ENCODE measurements around the gene ALKBH5. TPM values are rescaled to one million over a fixed set of nuclear protein-coding genes. Genes with fewer than 3 reads are reported as not detected.

ALKBH5 gene
- total RNA-seq, 1 donor from 2014 or later = 92.6 TPM

- TF ChIP-seq CTCF (IDR thresholded peaks at IDR 0.05; ENCODE audit: insufficient read depth, low read depth, low read length) (no peak), EZH2 (IDR thresholded peaks at IDR 0.05; ENCODE audit: insufficient read depth, low read length) (no peak)
- FAIRE-seq = no peak
- Histone ChIP-seq H3K79me2 (ENCODE audit: insufficient read depth, low read length) (no peaks in the 10 kb centered on the region), H3K9me3 (ENCODE audit: insufficient read depth, low read depth, low read length) (no peaks in the 10 kb centered on the region), H3K27me3 (ENCODE audit: insufficient read depth, low read length) (no peaks in the 10 kb centered on the region), H3K9ac (ENCODE audit: low read length) (no peak overlapping the region), H3K36me3 (ENCODE audit: insufficient read depth, low read length) (no peaks in the 10 kb centered on the region), H3K4me3 (ENCODE audit: insufficient read depth, low read depth, low read length) (no peak overlapping the region), H2AFZ (ENCODE audit: low read depth, low read length) (no peak overlapping the region), H3K27ac (ENCODE audit: low read depth, low read length) (no peak overlapping the region), H3K4me2 (ENCODE audit: low read length) (peak overlapping the region; percentile 25), H3K4me1 (ENCODE audit: insufficient read depth, low read length) (peaks cover 17% of the 10 kb centered on the region), H4K20me1 (ENCODE audit: insufficient read depth, low read length) (no peaks in the 10 kb centered on the region)
- Mint-ChIP-seq H3K27ac (ENCODE audit: unreplicated experiment) (no peak overlapping the region), H3K36me3 (ENCODE audit: low read depth, unreplicated experiment) (no peaks in the 10 kb centered on the region), H3K4me1 (ENCODE audit: low read depth, unreplicated experiment) (peaks cover 6% of the 10 kb centered on the region), H3K9me3 (ENCODE audit: unreplicated experiment) (no peaks in the 10 kb centered on the region), H3K27me3 (ENCODE audit: low read depth, unreplicated experiment) (no peaks in the 10 kb centered on the region), H3K4me3 (ENCODE audit: unreplicated experiment) (peak overlapping the region; percentile 31)
- DNase-seq (ENCODE audit: low read depth) = peak; percentile 59
Observed at GRCh38 chr17:18218756-18219415, 35.3 kb downstream of the ALKBH5 start.

- H3K4me3 Mint-ChIP-seq (ENCODE audit: unreplicated experiment) = no peak overlapping the region
Observed at GRCh38 chr17:18224053-18224386, 40.4 kb downstream of the ALKBH5 start.

More at GRCh38 chr17:18224053-18224386, 40.4 kb downstream of the ALKBH5 start:
- no peak overlapping the region for H3K4me3 ChIP-seq (ENCODE audit: insufficient read depth, low read depth, low read length)
- no peak overlapping the region for H3K27ac ChIP-seq (ENCODE audit: low read depth, low read length)
- no peaks in the 10 kb centered on the region for H3K27me3 ChIP-seq (ENCODE audit: insufficient read depth, low read length)
- H3K9ac ChIP-seq (ENCODE audit: low read length) = no peak overlapping the region
- peaks cover 31% of the 10 kb centered on the region for H3K4me1 ChIP-seq (ENCODE audit: insufficient read depth, low read length)
- no peak overlapping the region for H2AFZ ChIP-seq (ENCODE audit: low read depth, low read length)
- FAIRE-seq (no peak), DNase-seq (ENCODE audit: low read depth) (no peak)
- TF ChIP-seq EZH2 (IDR thresholded peaks at IDR 0.05; ENCODE audit: insufficient read depth, low read length) (no peak), CTCF (IDR thresholded peaks at IDR 0.05; ENCODE audit: insufficient read depth, low read depth, low read length) (no peak)
- peaks cover 2% of the 10 kb centered on the region for H3K9me3 Mint-ChIP-seq (ENCODE audit: unreplicated experiment)
- H3K36me3 Mint-ChIP-seq (ENCODE audit: low read depth, unreplicated experiment) = no peaks in the 10 kb centered on the region
- H4K20me1 ChIP-seq (ENCODE audit: insufficient read depth, low read length) = peaks cover 32% of the 10 kb centered on the region
- peaks cover 32% of the 10 kb centered on the region for H3K79me2 ChIP-seq (ENCODE audit: insufficient read depth, low read length)
- no peaks in the 10 kb centered on the region for H3K9me3 ChIP-seq (ENCODE audit: insufficient read depth, low read depth, low read length)
- H3K27ac Mint-ChIP-seq (ENCODE audit: unreplicated experiment) = no peak overlapping the region
- no peak overlapping the region for H3K4me2 ChIP-seq (ENCODE audit: low read length)
- H3K27me3 Mint-ChIP-seq (ENCODE audit: low read depth, unreplicated experiment) = no peaks in the 10 kb centered on the region
- H3K36me3 ChIP-seq (ENCODE audit: insufficient read depth, low read length) = no peaks in the 10 kb centered on the region
- peaks cover 7% of the 10 kb centered on the region for H3K4me1 Mint-ChIP-seq (ENCODE audit: low read depth, unreplicated experiment)
